Endometrial microvascular endothelial cells (primary cell): Measurements from ENCODE around the gene PCOLCE2. TPM values are rescaled to one million over a fixed set of nuclear protein-coding genes. Genes with fewer than 3 reads are reported as not detected.
"Not testable (repeated sequence)": the region's sequence is repeated elsewhere in the genome, so short reads cannot be mapped to it uniquely, and the experiment has no call there.

ENCODE experiments used
- in situ Hi-C: cut with HindIII; loops from 2 replicates; pipeline ENCODE4 v1.10.0; 2017; ENCODE audit warnings: low sequenced_read_pairs, low pct_unique_long_range_greater_than_20kb; ENCODE audit errors: inconsistent ontology term
- total RNA-seq: library from RNA; depleted of rRNA; stranded (reverse); fragments of >200 nt; gene quantifications from one replicate; pipeline ENCODE4 v1.2.3, GENCODE V29; 2015; ENCODE audit errors: inconsistent ontology term

The PCOLCE2 gene
- total RNA-seq, 1 donor from 2014 or later, result not detected

GRCh38 chr3:142876417-142876816 lies 12.5 kb downstream of the PCOLCE2 start:
- in situ Hi-C loops, result no loop called here

- in situ Hi-C loops, result no loop called here
Observed at GRCh38 chr3:142875583-142876207, 13.2 kb downstream of the PCOLCE2 start.

GRCh38 chr3:142875099-142875498 lies 13.8 kb downstream of the PCOLCE2 start:
- in situ Hi-C loops, result no loop called here

- in situ Hi-C loops, result not testable (repeated sequence)
Observed at GRCh38 chr3:142868382-142868781, 20.5 kb downstream of the PCOLCE2 start.

GRCh38 chr3:142866841-142867631 lies 21.8 kb downstream of the PCOLCE2 start:
- in situ Hi-C loops, result no loop called here

GRCh38 chr3:142863930-142864920 lies 24.7 kb downstream of the PCOLCE2 start:
- in situ Hi-C loops, result no loop called here

GRCh38 chr3:142863010-142863817 lies 25.7 kb downstream of the PCOLCE2 start:
- in situ Hi-C loops, result no loop called here

GRCh38 chr3:142861926-142862325 lies 27.0 kb downstream of the PCOLCE2 start:
- in situ Hi-C loops, result no loop called here

- in situ Hi-C loops, result no loop called here
Observed at GRCh38 chr3:142858043-142858442, 30.8 kb downstream of the PCOLCE2 start.

- in situ Hi-C loops, result no loop called here
Observed at GRCh38 chr3:142857056-142857455, 31.8 kb downstream of the PCOLCE2 start.

- in situ Hi-C loops, result no loop called here
Observed at GRCh38 chr3:142853270-142854168, 35.4 kb downstream of the PCOLCE2 start.

GRCh38 chr3:142852009-142852408 lies 36.9 kb downstream of the PCOLCE2 start:
- in situ Hi-C loops, result no loop called here

GRCh38 chr3:142850395-142851023 lies 38.4 kb downstream of the PCOLCE2 start:
- in situ Hi-C loops, result no loop called here

GRCh38 chr3:142849148-142849547 lies 39.7 kb downstream of the PCOLCE2 start:
- in situ Hi-C loops, result no loop called here

GRCh38 chr3:142846779-142847577 lies 41.9 kb downstream of the PCOLCE2 start:
- in situ Hi-C loops, result no loop called here

- in situ Hi-C loops, result no loop called here
Observed at GRCh38 chr3:142844339-142844977, 44.4 kb downstream of the PCOLCE2 start.
